Measurements from ENCODE around the gene IRF1.
A peak's percentile ranks its signal among the peaks of the same experiment; 100 is the strongest.
"Not testable (repeated sequence)": the region's sequence is repeated elsewhere in the genome, so short reads cannot be mapped to it uniquely, and the experiment has no call there.

IRF1 gene

DNA sequence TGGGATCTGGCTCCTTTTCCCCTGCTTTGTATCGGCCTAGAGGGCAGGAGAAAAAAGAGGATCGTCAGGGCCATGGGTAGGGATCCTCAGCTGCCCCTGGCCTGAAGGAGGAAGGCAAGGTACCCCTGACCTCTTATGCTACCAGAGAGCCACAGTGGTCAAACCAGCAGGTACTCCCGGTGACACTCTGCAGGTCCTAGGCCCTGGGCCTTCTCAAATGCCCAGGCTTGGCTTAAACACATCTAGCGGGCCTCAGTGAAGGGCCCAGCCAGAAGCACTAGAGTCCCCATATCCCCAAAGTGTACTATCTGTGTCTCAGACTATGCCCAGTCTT is 3.5 kb downstream of the IRF1 start:
- Histone ChIP-seq H3K79me1 (ENCODE audit: low read length) (peaks cover 12% of the 10 kb centered on the region), H3K18ac (ENCODE audit: low read length) (no peak overlapping the region), H3K4me3 (ENCODE audit: low read depth, low read length) (no peak overlapping the region), H4K91ac (ENCODE audit: low read depth, low read length) (no peak overlapping the region), H3K9ac (ENCODE audit: low read length) (no peak overlapping the region), H3K9me3 (ENCODE audit: insufficient read depth, low read depth, low read length) (peaks cover 3% of the 10 kb centered on the region), H3K14ac (ENCODE audit: low read length) (no peak overlapping the region), H3K4me1 (ENCODE audit: control insufficient read depth in 1 of 2, insufficient read depth in 2 of 2, low read length in 2 of 2) (peaks cover 11 to 18% of the 10 kb centered on the region in 2 experiments), H2AFZ (ENCODE audit: insufficient read depth, low read length, poor library complexity) (no peak overlapping the region), H3K4me2 (ENCODE audit: low read length) (no peak overlapping the region), H4K8ac (ENCODE audit: low read depth, low read length) (no peak overlapping the region), H3K4ac (ENCODE audit: low read depth, low read length) (no peak overlapping the region), H2BK5ac (ENCODE audit: low read depth, low read length, poor library complexity) (no peak overlapping the region), H3K79me2 (ENCODE audit: control insufficient read depth, insufficient read depth, low read length, poor library complexity) (peaks cover 1% of the 10 kb centered on the region), H3K27ac (ENCODE audit: low read depth, low read length) (no peak overlapping the region), H3K27me3 (ENCODE audit: insufficient read depth, low read length) (no peaks in the 10 kb centered on the region), H4K12ac (ENCODE audit: low read depth, low read length) (no peak overlapping the region), H2BK12ac (ENCODE audit: low read length) (no peak overlapping the region), H3K23ac (ENCODE audit: low read length) (no peak overlapping the region), H2BK120ac (ENCODE audit: insufficient read depth, low read length, poor library complexity) (no peak overlapping the region), H2AK5ac (ENCODE audit: low read length) (no peak overlapping the region), H3K36me3 (ENCODE audit: control insufficient read depth in 1 of 2, insufficient read depth in 2 of 2, low read length in 2 of 2) (peaks cover 22 to 29% of the 10 kb centered on the region in 2 experiments)
- no CpG with 5 or more reads among the region's 4 CpGs for WGBS (ENCODE audit: extremely low coverage, insufficient coverage, insufficient read length)
- DNase-seq = peak in 1 of 2 donors; percentile 5

DNA sequence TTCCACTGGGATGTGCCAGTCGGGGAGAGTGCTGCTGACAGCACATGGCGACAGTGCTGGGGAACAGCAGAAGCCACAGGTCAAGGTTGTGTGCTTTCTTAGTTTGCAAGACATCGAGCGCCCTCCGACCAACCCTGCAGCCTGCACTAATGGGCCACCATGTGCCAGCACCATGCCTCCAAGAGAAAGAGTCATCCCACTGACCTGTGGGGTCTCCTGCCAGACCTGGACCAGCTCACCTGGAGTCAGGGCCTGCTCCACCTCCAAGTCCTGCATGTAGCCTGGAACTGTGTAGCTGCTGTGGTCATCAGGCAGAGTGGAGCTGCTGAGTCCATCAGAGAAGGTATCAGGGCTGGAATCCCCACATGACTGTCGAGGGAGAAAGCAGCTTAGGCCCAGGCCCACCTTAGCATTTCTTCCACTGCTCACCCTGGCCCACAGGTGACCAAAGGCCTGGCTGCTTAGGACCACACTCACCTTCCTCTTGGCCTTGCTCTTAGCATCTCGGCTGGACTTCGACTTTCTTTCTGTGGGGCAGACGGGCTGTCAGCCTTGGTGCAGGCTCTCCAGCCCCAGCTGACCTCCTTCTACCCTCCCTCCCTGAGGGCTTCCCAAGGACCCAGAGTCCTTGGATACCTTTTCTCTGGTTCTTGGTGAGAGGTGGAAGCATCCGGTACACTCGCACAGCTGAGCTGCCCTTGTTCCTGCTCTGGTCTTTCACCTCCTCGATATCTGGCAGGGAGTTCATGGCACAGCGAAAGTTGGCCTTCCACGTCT is 4.1 kb downstream of the IRF1 start:
- Histone ChIP-seq H3K4ac (ENCODE audit: low read depth, low read length) (no peak overlapping the region), H3K14ac (ENCODE audit: low read length) (no peak overlapping the region), H4K12ac (ENCODE audit: low read depth, low read length) (no peak overlapping the region), H3K27me3 (ENCODE audit: insufficient read depth, low read length) (no peaks in the 10 kb centered on the region), H3K4me1 (ENCODE audit: control insufficient read depth in 1 of 2, insufficient read depth in 2 of 2, low read length in 2 of 2) (peaks cover 9 to 15% of the 10 kb centered on the region in 2 experiments), H2BK120ac (ENCODE audit: insufficient read depth, low read length, poor library complexity) (no peak overlapping the region), H4K8ac (ENCODE audit: low read depth, low read length) (no peak overlapping the region), H3K27ac (ENCODE audit: low read depth, low read length) (no peak overlapping the region), H3K4me2 (ENCODE audit: low read length) (no peak overlapping the region), H3K9me3 (ENCODE audit: insufficient read depth, low read depth, low read length) (peaks cover 3% of the 10 kb centered on the region), H3K18ac (ENCODE audit: low read length) (no peak overlapping the region), H3K79me2 (ENCODE audit: control insufficient read depth, insufficient read depth, low read length, poor library complexity) (peaks cover 1% of the 10 kb centered on the region), H3K9ac (ENCODE audit: low read length) (no peak overlapping the region), H2AFZ (ENCODE audit: insufficient read depth, low read length, poor library complexity) (no peak overlapping the region), H3K36me3 (ENCODE audit: control insufficient read depth in 1 of 2, insufficient read depth in 2 of 2, low read length in 2 of 2) (peaks cover 22 to 29% of the 10 kb centered on the region in 2 experiments), H2BK12ac (ENCODE audit: low read length) (no peak overlapping the region), H2AK5ac (ENCODE audit: low read length) (no peak overlapping the region), H2BK5ac (ENCODE audit: low read depth, low read length, poor library complexity) (no peak overlapping the region), H4K91ac (ENCODE audit: low read depth, low read length) (no peak overlapping the region), H3K23ac (ENCODE audit: low read length) (no peak overlapping the region), H3K4me3 (ENCODE audit: low read depth, low read length) (no peak overlapping the region), H3K79me1 (ENCODE audit: low read length) (peaks cover 12% of the 10 kb centered on the region)
- DNase-seq = peak in 1 of 2 donors; percentile 8
- WGBS (ENCODE audit: extremely low coverage, insufficient coverage, insufficient read length) = no CpG with 5 or more reads among the region's 14 CpGs

DNA sequence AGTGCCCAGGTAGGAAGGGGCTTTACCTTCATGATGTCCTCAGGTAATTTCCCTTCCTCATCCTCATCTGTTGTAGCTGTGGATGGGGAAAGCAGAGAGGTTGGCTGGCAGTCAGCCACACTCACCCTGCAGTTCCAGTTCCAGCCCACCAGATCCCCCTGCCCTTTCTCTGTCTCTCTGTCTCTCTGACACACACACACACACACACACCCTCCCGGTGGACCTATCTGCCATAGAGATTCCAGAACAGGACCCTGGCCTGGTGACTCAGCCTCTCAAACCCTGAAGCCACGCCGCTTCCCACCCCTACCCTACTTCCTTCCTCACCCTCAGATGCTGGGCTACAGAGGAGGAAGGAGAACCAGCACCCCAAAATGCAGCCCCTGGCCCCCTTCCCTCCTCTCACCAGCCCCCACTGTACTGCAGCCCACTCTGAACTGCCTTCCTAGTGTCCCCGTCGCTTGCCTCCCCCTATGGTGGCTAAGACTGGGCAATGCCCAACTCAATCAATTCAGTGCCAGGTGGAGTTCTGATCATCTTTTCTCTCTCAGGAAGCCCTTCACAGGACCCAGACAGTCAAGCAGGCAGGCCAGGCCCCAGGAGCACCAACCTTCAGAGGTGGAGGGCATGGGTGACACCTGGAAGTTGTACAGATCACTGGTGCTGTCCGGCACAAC is 4.8 kb downstream of the IRF1 start:
- Histone ChIP-seq H3K36me3 (ENCODE audit: control insufficient read depth in 1 of 2, insufficient read depth in 2 of 2, low read length in 2 of 2) (peaks cover 22 to 29% of the 10 kb centered on the region in 2 experiments), H3K23ac (ENCODE audit: low read length) (no peak overlapping the region), H3K9ac (ENCODE audit: low read length) (no peak overlapping the region), H3K18ac (ENCODE audit: low read length) (no peak overlapping the region), H2BK12ac (ENCODE audit: low read length) (no peak overlapping the region), H3K27me3 (ENCODE audit: insufficient read depth, low read length) (no peaks in the 10 kb centered on the region), H3K4ac (ENCODE audit: low read depth, low read length) (no peak overlapping the region), H3K14ac (ENCODE audit: low read length) (no peak overlapping the region), H2BK120ac (ENCODE audit: insufficient read depth, low read length, poor library complexity) (no peak overlapping the region), H2BK5ac (ENCODE audit: low read depth, low read length, poor library complexity) (no peak overlapping the region), H3K4me1 (ENCODE audit: control insufficient read depth in 1 of 2, insufficient read depth in 2 of 2, low read length in 2 of 2) (peaks cover 4 to 9% of the 10 kb centered on the region in 2 experiments), H4K8ac (ENCODE audit: low read depth, low read length) (no peak overlapping the region), H3K4me3 (ENCODE audit: low read depth, low read length) (no peak overlapping the region), H3K4me2 (ENCODE audit: low read length) (no peak overlapping the region), H3K9me3 (ENCODE audit: insufficient read depth, low read depth, low read length) (peaks cover 3% of the 10 kb centered on the region), H3K79me1 (ENCODE audit: low read length) (peaks cover 7% of the 10 kb centered on the region), H2AK5ac (ENCODE audit: low read length) (no peak overlapping the region), H4K91ac (ENCODE audit: low read depth, low read length) (no peak overlapping the region), H3K27ac (ENCODE audit: low read depth, low read length) (no peak overlapping the region), H4K12ac (ENCODE audit: low read depth, low read length) (no peak overlapping the region), H2AFZ (ENCODE audit: insufficient read depth, low read length, poor library complexity) (no peak overlapping the region), H3K79me2 (ENCODE audit: control insufficient read depth, insufficient read depth, low read length, poor library complexity) (no peaks in the 10 kb centered on the region)
- WGBS (ENCODE audit: extremely low coverage, insufficient coverage, insufficient read length) = no CpG with 5 or more reads among the region's 6 CpGs
- DNase-seq = peak in 1 of 2 donors; percentile 9

DNA sequence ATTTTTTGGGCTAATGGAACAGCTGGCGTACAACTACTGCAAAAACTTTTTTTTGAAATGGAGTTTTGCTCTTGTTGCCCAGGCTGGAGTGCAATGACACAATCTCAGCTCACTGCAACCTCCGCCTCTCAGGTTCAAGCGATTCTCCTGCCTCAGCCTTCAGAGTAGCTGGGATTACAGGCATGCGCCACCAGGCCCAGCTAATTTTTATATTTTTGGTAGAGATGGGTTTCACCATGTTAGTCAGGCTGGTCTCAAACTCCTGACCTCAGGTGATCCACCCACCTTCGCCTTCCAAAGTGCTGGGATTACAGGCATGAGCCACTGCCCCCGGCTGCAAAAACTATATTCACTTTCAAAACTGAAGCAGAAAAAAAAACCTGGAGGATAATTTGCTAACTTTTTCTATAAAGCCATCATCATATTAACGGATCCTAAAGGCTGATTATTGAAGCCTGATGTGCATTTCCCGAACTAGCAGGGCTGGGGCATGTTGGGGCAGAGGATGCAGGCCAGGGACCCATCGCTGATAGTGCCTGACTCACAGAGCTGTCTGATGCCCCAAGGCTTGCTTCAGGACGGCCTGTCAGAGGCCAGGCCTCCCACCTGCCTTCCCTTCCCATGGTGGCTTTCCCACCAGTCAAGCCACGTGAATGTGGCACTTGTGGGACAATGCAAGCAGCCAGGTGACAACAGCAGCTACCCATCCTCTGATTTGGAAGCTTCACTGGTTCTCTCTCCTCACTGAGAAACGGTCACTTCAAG is 5.5 kb downstream of the IRF1 start:
- DNase-seq = peak; percentile 49 to 52
- H3K27me3 ChIP-seq (ENCODE audit: insufficient read depth, low read length); H2AK5ac ChIP-seq (ENCODE audit: low read length); H4K91ac ChIP-seq (ENCODE audit: low read depth, low read length); H3K4me1 ChIP-seq (ENCODE audit: control insufficient read depth in 1 of 2, insufficient read depth in 2 of 2, low read length in 2 of 2); H2BK5ac ChIP-seq (ENCODE audit: low read depth, low read length, poor library complexity); H3K18ac ChIP-seq (ENCODE audit: low read length); H3K4me2 ChIP-seq (ENCODE audit: low read length); H3K14ac ChIP-seq (ENCODE audit: low read length); H3K9me3 ChIP-seq (ENCODE audit: insufficient read depth, low read depth, low read length); H2BK120ac ChIP-seq (ENCODE audit: insufficient read depth, low read length, poor library complexity); H3K27ac ChIP-seq (ENCODE audit: low read depth, low read length); H2BK12ac ChIP-seq (ENCODE audit: low read length); H3K79me2 ChIP-seq (ENCODE audit: control insufficient read depth, insufficient read depth, low read length, poor library complexity); H3K4me3 ChIP-seq (ENCODE audit: low read depth, low read length); H3K23ac ChIP-seq (ENCODE audit: low read length); H4K12ac ChIP-seq (ENCODE audit: low read depth, low read length); H3K4ac ChIP-seq (ENCODE audit: low read depth, low read length); H3K9ac ChIP-seq (ENCODE audit: low read length); H2AFZ ChIP-seq (ENCODE audit: insufficient read depth, low read length, poor library complexity); H3K79me1 ChIP-seq (ENCODE audit: low read length); H4K8ac ChIP-seq (ENCODE audit: low read depth, low read length): not testable (repeated sequence)
- peaks cover 22 to 29% of the 10 kb centered on the region in 2 experiments for H3K36me3 ChIP-seq (ENCODE audit: control insufficient read depth in 1 of 2, insufficient read depth in 2 of 2, low read length in 2 of 2)
- WGBS (ENCODE audit: extremely low coverage, insufficient coverage, insufficient read length) = no CpG with 5 or more reads among the region's 12 CpGs
